Measurements from ENCODE around the gene TEDDM1. TPM values are rescaled to one million over a fixed set of nuclear protein-coding genes. Genes with fewer than 3 reads are reported as not detected.
"Not testable (repeated sequence)": the region's sequence is repeated elsewhere in the genome, so short reads cannot be mapped to it uniquely, and the experiment has no call there.

Gene TEDDM1, protein sequence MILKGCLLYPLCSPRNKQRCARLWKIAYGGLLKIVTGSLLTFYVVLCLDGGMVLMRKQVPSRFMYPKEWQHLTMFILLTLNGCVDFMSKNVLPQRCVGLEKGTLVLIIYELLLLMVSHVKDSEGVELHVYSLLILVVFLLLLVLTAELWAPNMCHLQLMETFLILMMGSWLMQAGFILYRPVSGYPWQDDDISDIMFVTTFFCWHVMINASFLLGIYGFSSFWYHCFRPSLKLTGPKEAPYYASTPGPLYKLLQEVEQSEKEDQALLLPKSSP
- not detected for total RNA-seq

GRCh38 chr1:182400567-182400966 is at the start of gene TEDDM1:
Gene TEDDM1, minus strand, starts transcription at chr1:182400667. Its CDS starts 182 bp downstream, at chr1:182400485.
- DNase-seq = no peak

DNA sequence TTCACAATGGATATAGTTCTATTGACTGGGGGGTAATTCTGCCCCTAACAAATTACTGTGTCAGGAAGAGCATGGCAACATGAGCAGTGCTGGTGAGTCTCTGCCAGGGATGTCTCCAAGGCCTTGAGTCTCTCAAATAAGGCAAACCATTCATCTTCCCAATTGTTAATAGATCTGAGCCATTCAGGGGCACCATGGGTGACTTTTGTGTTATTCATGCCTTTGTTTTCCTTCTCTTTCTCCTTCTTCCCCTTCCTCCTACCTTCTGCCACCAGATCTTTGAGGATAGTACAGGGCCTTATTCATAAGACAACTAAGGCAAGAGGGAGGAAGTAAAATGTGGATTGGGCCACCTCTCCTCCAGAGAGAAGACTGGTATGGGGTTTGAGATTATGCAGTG is 49.6 kb upstream of the TEDDM1 start, which contains the start of gene RGSL1:
TSS of gene RGSL1 (plus strand) at position 60 of the 400 bp plus-strand sequence. CDS start at position 80, 20 bp downstream.
- no peak for DNase-seq

DNA sequence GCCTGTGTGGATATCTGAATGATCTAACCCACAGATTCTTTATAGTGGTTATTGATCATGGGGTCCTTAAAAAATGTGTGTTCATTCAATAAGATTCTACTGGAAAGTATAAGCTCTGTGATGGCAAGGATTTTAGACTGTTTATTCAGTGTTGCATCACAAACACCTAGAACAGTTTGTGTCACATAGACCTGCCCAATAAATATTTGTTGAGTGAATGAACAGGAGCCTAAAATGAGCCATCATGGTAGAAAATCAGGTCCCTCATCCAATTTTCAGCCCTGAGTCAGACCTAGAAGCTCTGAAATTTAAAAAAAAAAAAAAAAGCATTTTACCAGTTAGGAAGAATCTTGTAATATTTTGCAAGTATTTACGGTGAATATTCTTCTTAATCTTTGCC is 47.2 kb upstream of the TEDDM1 start:
- DNase-seq = no peak

DNA sequence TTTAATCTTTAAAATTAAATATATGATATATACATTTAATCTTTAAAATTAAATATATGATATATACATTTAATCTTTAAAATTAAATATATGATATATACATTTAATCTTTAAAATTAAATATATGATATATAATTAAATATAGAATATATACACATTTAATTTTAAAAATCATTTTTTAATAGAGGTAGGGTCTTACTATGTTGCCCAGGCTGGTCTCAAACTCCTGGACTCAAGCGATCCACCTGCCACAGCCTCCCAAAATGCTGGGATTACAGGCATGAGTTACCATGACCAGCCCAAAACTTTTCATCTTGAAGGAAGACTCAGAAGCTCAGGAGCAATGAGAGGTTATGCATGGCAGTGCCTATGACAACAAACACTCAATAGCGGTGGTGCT is 46.7 kb upstream of the TEDDM1 start:
- not testable (repeated sequence) for DNase-seq

DNA sequence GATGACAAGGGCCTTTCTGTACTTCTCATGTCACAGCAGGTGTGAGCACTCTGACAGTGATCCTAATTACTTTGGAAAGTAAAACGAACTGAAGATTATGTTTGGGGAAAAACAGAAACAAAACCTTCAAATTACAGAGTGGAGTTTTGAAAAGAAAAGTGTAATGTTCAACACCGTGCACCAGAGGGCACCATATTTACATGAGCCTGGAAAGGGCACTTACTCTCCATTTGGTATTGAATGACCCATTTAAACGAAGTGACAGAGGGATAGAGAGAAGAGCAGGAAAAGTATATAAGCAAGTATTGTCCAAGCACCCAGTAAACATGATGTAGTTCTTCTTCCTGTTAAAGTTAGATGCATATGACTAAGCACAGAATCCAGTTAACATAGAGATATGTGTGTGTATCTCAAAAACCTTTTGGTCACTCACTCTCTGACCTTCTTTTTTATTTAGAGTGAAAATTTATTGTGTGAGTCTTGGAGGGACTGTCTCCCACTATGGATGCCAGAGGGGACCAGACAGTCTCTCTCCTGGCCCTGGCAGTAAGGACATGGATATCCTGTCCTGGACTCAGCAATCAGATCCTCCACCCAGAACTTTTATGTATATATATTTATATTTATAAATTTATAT is 45.7 kb upstream of the TEDDM1 start:
- peak; percentile 46 for DNase-seq

DNA sequence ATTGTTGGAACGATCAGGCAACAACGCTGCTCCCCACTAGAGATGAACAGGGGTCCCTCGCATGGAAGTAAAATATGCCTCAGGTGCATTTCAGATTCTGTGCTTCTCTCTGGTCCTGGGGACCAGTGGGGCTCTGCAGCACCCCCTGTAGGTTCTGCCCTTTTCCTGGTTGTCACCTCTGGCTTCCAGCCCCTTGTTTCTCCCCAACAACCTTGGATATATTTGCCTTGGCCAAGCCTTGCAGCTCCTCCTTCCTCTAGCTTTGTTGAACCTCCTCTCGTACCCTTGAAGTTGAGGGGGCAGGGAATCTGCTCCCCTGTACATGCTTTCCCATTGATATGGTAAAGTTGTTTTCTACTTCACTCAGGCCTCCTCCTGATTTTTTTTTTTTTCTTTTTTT is 44.0 kb upstream of the TEDDM1 start:
- DNase-seq = no peak

DNA sequence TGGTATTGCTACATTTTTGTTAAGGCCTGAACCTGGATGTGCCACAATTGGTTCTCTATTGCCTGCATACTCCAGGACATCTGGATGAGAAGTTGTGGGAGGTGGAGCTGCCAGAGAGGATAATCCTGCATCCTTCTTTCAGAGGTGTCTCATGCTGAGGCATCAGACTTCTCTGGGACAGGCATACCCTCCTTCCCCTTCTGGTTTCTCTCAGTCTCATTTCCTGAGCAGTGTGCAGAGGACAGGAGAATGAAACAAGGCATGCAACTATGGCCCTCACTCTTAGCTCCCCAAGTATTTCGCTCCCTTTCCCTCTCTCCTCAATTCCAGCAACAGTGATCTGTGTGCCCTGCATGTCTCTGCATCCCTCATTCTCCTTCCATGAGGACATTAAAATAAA is 41.9 kb upstream of the TEDDM1 start:
- no peak for DNase-seq

- no peak for DNase-seq
Measured at GRCh38 chr1:182441719-182442118, 41.3 kb upstream of the TEDDM1 start.

DNA sequence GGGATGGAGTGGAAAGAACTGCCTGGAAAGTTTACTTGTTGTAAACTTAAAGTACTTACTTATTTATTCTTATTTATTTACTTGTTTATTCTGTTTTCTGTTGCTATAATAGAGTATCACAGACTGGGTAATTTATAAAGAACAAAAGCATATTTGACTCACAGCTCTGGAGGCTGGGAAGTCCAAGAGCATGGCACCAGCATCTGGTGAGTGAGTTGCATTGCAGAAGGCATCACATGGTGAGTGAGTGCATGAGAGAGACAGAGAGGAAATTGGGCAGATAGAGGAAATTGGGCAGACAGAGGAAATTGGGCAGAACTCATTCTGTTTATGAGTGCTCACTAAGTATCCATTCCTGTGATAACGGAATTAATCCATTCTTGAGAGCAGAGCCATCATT is 37.9 kb upstream of the TEDDM1 start:
- DNase-seq = no peak

DNA sequence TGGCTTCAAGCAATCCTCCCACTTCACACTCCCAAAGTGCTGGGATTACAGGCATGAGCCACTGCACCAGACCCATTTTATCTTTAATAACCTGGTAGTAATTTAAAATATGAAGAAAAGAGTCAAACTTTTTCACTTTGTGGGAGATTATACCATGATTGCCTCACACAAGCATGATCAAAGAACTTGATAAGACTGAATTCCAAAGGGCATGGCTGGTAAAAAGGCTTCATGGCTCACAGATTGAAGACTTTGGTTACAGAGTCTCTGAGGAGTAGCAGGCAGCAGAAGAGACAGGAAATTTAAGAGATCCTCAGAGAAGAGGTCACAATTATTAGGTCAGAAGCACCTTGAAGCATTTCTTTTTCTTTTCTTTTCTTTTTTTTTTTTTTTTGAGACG is 33.1 kb upstream of the TEDDM1 start:
- no peak for DNase-seq

GRCh38 chr1:182431278-182431677 is 30.8 kb upstream of the TEDDM1 start:
- no peak for DNase-seq

GRCh38 chr1:182430263-182431068 is 30.0 kb upstream of the TEDDM1 start:
- no peak for DNase-seq

GRCh38 chr1:182428043-182428442 is 27.6 kb upstream of the TEDDM1 start:
- DNase-seq = no peak

- no peak for DNase-seq
Measured at GRCh38 chr1:182426442-182427430, 26.3 kb upstream of the TEDDM1 start.

DNA sequence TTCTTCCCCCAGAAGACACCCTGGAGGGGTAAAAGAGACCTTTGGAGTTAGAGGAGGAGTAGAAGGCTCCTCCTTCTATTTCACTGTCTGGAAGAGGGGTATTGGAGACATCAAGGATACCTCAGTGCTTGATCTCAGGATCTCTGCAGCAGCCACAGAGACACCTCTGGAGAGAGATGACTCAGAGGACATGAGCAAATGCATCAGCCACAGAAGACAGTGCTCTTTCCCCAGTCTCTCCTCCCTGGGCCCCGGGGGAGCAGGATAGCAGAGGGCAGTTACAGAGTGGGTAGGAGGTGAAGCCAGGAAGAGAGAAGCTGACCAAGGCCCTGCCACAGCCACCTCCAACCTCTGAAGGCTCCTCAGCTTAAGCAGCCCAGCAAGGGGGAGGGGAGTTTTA is 15.3 kb upstream of the TEDDM1 start:
- DNase-seq = no peak

- DNase-seq = no peak
Measured at GRCh38 chr1:182413969-182414368, 13.5 kb upstream of the TEDDM1 start.

DNA sequence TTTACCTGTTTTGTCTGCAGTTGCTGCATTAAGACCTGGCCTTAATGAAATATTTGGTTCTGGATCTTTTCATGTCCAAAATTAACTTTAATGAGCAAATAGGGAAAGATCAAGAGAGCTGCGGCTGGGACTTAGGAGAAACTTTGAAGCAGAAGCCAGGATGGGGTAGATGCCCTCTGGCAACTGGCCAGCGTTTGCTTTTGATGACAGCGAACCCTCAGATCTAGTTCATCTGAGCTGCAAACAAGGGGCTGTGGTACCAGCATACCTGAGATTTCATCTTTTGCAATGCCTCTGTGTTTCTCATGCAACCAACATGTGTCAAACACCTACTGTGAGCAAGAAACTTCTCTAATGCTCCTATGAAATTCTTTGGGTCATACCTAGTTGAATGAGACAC is 13.0 kb upstream of the TEDDM1 start:
- DNase-seq = no peak

GRCh38 chr1:182410620-182411273 is 10.3 kb upstream of the TEDDM1 start:
- DNase-seq = no peak

GRCh38 chr1:182410138-182410537 is 9.7 kb upstream of the TEDDM1 start:
- DNase-seq = no peak

GRCh38 chr1:182408435-182409075 is 8.1 kb upstream of the TEDDM1 start:
- no peak for DNase-seq

GRCh38 chr1:182407724-182408123 is 7.3 kb upstream of the TEDDM1 start:
- no peak for DNase-seq

Measured in tongue (tissue), 2 donors.